Glomerular visceral epithelial cell (primary cell): ENCODE results near the gene PRKAG2.
"Not testable (repeated sequence)": the region's sequence is repeated elsewhere in the genome, so short reads cannot be mapped to it uniquely, and the experiment has no call there.

ENCODE experiments used
- DNase-seq: peaks from one replicate; pipeline ENCODE4 v3.0.0-alpha.2; 2016; ENCODE audit errors: extremely low spot score

PRKAG2 gene

DNA sequence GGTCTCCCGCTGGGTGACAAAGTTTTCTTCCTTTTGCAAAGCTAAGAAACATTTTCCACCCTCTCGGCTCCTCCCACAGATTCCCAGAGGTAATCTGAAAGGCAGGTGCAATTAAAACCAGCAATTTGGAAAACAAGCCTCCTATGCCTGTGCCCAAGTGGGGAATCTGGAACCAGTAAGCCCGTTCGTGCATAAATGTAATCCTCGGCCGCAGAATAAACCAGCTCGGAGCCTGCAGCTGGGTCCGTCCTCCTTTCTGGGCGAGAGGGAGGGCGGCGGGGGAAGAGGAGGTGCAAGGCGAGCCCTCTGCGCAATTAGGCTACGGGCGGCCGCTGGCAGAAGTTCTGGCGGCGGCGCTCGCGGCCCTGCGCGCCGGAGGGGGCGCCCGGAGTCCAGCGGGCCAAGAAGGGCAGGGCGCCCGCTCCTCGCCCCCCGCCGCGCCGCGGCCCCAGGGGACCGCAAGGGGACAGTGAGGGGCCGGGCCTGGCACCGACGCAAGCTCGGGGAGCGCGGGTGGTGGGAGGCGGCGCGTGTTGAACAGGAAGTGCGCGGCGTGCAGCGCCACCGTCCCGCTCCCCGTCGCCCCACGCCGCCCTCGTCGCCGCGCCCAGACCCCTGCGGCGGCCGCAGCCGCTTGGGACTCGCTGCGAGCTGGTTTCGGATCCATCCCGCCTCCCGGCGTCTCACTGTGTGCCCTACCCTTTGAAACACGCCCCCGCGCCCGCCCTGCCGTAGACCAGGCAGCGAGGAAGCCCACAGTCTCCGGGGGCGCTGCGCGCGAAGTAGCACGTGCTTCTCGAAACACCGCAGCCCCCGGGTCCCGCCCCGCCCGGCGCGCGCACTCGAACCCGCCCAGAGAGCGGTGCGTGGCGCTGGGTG is at the start of gene PRKAG2:
Gene PRKAG2 (minus strand): TSS at position 217 of the 879 bp plus-strand sequence. CDS start 495 bp downstream, outside the sequence.
- DNase-seq = no peak

DNA sequence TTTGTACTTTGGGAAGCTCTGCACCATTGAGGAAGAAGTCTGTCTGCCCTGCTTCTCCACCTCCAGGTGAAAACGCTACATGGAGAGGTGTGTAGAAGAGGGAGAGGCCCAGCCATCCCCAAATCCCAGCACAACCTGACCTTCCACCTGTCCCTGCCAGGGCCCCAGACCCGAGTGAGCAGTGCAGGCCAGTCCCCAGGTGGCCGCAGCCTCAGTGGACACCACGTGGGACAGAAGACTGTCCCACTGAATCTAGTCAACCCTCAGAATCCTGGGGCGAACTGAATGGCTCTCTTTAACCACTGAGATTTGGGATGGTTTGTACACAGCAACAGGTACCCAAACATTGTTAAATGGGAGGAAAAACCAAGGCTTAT is 49.4 kb upstream of the PRKAG2 start:
- DNase-seq = no peak

DNA sequence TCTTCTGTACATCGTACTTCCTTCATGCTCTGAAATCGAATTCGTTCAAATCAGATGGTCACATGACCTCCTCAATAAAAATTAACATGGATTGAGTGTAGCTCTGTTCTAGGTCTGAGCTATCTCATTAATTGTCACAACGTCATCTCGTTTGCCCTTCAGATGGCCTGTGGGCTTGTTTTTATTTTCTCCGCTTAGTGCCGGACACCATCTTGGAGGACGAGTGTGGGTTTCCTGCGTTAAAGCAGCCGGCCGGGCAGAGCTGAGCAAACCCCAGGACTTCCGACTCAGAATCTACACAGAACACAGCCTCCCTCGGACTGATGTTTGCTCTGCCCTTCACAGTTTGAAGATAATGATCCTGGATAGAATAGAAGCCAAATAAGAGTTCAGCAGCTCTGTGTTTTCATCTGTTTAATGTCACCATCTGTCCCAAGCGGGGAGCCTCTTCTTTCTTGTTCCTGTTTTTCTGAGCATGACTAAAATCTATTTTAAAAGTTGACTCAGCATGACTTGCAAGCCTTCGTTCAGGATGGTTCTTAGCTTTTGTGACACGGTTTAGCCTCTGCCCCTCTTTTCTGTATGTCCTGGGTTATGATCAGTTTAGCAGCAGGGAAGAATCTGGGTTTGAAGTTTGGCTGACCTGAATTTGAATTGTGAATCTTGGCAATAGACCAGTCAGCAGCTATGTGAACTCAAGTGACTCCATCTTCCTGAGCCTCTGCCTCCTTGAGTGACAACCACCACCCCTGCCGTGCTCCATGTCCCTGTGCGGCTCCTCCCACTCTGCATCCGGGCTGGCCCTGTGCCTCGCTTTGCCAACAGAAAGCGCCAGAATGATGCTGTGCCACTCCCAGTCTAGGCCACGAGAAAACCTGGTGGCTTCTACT is 48.8 kb upstream of the PRKAG2 start:
- DNase-seq = no peak

DNA sequence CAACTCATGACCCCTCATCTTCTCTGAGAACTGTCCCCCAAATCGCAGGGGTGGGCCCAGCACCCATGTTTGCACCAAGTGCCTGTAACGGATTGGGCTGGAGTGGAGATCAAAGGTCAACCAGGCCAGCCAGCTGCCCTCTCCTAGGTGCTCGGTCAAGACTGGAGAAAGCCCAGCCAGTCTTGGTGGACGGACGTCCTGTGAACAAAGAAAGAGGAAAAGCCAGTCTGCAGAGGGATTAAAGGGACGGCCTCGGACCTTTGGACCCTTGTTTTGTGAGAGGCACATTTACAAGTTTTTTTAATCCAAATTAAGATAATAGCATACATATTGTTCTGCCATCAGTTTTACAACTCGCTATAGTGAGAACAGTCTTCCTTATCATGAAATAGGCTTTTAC is 47.6 kb upstream of the PRKAG2 start:
- no peak for DNase-seq

DNA sequence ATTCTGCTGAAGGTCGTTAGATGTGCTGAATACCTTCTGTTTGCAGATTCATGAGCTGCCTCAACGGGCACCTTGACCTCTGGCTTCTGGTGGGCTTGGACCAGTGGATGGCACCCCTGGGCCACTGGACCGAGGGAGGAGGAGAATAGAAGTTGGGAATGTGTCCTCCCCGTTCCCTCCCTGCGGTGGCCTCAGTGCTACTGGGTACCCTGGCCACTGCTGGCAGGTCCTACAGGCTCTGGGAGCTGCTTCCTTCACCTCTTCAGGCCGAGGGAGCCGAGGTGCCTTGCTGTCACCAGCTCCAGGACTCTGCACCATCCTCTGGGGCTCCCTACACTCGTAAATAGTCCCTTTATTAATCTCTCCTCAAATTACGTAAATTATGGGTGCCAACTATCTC is 47.1 kb upstream of the PRKAG2 start:
- no peak for DNase-seq

DNA sequence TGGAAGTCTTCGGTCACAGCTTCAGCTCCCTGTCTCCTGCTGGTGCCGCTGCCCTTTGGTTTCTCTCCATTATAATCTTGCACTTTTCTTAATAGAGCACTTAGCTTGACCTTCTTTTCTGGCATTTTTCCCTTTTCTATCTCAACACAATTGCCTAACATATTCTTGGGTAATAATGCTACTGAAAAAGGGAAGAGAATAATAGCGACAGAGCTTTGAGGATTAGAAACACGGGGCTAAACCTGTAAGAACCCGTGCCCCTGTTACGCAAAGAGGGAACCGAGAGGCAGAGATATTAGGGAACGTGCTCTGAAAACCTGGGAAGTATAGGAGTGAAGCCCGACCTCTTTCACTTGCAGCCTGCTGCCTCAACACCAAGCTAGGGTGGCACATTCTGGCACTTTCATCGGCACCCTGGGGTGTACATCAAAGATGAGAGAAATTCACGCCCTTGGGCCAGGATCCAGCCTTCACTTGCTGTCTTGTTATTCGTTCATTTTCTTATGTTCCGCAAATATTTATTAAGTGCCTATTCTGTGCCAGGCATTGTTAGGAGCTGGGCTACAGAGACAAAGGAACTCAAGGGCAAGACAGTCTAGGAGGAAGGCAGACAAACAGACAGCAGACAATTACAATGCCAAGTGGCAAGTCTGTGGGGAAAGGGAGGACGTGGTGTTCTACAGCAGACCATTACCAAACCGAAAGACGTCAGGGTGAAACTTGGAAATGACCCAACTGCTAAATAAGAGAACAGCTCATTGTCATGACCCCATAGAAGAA is 46.4 kb upstream of the PRKAG2 start:
- DNase-seq = no peak

DNA sequence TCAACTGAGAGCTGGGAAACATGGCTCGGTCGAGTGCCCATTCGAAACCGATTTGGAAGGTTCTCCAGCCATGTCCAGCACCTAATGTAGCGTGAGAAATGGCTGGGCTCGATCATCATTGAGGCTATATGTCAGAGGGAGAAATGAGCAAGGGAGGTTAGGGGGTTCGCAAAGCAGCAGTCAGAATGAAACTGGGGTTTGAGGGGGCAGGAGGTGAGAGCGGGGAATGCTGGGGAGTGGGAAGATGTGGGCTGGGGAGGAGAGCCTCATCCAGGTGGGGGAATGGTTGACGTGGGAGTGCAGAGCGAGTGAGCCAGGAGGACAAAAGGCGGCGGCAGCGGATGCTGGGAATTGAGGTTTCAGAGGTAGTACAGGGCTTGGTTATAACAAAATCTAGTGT is 44.5 kb upstream of the PRKAG2 start:
- no peak for DNase-seq

DNA sequence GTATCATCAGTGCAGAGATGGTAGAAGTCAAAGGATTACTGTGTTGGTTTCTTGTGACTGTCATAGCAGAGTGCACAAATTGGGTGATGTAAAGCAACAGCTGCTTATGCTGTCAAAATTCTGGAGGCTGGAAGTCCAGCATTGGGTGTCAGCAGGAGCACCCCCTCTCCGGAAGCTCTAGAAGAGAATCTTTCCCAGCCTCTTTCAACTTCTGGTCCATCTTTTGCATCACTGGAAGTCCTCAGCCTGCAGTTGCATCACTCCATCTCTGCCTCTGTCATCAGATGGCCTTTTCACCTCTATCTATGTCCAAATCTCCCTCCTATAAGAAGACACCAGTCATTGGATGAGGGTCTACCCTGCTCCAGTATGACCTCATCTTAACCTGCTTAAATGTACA is 43.6 kb upstream of the PRKAG2 start:
- DNase-seq = no peak

DNA sequence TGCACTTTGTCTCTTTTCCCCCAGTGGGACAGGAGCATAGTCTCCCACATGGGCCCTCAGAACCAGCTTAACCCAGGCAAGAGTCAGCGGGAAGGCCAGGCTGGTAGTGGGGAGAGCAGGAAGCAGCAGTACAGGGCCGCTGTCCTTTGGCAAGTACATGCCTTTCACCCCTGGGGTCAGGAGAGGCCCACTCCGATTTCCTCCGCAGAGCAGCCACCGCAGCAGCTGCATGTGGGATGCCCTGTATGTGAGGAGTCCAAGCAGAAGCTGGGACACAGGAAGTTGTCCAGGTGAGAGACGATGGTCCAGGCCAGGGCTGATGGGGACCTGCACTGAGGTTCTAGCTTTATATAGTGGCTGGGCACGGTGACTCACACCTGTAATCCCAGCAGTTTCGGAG is 42.7 kb upstream of the PRKAG2 start:
- no peak for DNase-seq

DNA sequence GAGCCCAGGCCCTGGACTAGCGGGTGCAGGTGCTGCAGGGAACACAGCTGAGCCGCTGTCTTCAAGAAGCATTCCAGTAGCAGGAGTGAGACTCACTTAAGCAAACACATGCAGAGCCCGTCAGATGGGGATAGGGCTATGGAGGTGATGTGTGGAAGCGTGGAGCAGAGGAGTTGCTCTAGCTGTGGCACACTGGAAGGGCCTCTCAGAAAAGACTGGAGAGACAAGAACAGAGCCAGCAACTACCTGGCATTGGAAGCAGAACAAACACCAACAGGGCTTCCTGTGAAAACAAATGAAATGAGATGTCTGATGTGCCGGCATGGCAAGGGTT is 41.6 kb upstream of the PRKAG2 start:
- DNase-seq = no peak

DNA sequence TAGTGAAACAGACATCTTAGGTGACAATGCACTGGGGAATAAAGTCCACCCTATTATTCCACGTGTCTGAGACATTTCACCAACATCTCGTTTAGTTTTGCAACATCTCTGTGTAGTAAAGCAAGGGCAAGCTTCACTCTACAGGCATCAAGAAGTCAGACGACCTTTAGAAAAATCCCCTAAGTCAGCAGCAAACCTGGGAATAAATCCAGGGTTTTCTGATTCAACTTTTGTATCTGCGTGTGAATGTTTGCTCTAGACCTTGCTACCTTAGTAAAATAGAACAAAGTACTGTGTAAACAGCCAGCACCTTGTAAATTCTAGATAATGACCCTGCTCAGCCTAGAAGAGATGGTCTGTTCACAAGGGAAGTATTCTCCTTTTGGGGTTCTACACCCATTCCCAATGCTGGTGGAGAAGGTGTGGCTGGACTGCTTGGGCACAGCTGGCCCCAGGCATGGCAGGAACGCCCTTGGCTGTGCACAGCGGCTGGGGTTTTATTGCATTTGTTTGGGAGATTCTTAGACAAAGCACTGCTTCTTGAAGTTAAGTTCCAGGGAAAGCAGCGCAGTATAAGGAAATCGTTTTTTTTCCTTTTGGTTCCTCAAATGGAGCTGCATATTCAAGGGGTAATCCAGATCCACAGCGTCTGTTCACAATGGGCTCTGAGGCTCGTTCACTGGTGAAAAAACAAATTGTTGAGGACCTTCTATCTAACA is 41.0 kb upstream of the PRKAG2 start:
- no peak for DNase-seq

DNA sequence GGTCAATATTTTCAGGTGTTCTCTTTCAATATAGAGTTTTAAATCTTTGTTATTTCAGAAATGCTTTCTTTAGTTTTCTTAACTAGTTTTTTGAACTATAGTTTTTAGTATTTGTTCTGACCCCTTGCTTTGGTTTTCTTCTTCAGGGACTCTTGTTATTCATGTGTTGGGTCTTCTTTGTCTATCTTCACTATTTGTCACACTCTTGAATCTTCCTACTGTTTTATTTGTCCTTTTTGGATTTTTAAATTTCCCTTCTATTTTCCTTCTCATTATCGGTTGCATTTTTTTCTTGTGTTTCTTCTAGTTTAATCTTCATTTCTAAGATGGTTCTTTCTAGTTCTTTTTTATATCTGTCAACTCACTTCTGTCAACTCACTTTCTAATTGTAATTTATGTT is 37.1 kb upstream of the PRKAG2 start:
- no peak for DNase-seq

DNA sequence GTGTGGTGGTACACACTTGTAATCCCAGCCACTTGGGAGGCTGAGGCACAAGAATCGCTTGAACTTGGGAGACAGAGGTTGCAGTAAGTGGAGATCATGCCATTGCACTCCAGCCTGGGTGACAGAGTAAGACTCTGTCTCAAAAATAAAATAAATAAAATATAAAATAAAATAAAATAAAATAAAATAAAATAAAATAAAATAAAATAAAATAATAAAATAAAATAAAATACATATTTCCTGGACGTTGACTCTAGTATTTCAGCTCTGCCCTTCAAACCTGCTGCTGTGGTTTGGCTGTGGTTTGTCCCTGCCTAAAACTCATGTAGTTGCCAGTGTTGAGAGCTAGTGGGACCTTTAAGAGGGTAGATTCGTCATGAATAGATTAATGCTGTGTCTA is 33.7 kb upstream of the PRKAG2 start:
- DNase-seq = not testable (repeated sequence)

DNA sequence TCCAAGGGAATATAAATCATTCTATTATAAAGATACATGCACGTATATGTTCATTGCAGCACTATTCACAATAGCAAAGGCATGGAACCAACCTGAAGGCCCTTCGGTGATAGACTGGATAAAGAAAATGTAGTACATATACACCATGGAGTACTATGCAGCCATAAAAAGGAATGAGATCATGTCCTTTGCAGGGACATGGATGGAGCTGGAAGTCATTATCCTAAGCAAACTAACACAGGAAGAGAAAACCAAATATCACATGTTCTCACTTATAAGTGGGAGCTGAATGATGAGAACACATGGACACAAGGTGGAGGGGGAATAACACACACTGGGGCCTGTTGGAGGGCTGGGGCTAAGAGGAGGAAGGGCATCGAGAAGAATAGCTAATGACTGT is 30.2 kb upstream of the PRKAG2 start:
- DNase-seq = not testable (repeated sequence)

DNA sequence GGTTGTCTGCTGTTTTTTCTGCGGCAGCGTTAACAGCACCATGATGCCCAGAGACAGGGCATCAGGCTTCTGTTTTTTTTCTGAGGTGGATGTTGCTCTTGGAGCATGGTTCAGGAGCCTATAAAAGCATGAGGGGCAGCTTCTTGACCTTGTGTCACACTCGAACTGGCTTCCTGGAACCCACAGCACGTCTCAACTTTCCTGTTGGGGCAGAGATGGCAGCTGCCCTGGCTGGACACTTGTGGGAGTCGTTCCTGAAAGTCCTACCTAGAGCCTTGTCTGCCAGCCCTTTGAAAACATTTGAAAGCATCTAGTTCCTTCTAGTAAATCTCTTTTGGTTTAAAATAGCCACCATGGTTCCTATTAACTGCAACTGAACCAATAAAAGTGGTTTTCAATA is 28.9 kb upstream of the PRKAG2 start:
- DNase-seq = no peak

DNA sequence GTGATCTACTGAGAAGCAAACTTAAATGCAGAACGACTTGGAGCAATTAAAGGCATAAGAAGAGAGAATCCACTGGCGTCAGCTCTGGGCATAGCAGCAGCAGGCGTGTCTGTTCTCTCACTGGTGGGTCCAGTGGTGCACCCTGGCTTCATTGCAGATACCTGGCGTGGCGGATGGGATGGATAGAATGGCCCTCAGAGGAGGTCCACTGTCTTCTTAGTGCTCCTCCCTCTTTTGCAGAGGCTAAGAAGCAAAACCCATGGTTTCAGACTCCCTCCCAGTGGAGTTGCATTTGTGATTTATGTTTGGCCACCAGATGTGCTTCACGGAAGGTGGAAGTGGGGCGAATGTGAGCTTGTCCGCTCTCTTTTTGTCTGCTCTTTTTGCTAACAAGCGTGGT is 28.4 kb upstream of the PRKAG2 start:
- no peak for DNase-seq

DNA sequence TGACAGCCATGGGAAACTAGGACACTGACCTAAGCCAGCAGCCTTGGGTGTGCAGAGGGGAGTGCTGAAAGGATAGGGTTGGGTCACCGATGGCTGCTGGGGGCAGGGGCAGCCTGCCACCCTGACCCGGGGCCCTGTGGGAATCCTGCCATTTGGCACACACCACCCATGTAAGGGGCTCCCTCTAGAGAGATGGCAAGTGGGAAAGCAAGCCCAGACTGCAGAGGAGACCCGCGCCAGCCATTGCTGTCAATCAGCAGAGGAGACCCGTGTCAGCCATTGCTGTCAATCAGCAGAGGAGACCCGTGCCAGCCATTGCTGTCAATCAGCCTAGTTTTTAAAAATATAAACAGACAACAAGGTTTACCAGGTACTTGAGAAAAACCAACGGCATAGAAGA is 27.4 kb upstream of the PRKAG2 start:
- no peak for DNase-seq

DNA sequence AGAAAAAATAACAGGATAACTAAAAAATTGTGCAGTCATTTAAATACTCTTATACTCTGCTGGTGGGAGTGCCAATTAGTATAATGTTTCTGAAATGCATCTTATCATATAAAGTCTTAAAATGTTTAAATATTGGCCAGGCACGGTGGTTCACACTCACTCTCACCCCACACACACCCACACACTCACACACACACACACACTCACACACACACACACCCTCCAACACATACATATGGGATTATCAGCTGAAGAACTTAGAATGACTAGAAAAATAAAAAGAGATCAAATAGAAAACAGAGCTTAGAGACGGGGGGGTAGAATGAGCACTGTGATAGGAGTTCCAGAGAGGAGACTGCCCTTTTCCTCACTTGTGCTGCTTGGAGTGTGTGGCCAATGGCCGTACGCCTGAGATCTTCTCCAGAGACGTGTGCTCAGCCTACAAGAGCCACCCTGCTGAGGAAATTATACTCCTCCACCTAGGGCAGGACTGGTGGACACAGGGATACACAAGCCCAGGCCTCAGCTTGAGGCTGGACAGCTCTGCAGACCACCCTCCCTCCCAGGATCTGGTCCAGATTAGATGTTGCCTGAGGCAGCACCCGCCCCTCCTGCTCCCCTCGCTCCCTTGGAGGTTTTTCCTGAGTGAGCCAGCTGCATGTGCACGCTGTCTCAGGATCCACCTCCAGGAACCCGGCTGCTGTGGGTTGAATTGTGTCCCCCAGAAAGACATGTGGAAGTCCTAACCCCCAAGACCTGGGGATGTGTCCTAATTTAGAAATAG is 26.5 kb upstream of the PRKAG2 start:
- no peak for DNase-seq

DNA sequence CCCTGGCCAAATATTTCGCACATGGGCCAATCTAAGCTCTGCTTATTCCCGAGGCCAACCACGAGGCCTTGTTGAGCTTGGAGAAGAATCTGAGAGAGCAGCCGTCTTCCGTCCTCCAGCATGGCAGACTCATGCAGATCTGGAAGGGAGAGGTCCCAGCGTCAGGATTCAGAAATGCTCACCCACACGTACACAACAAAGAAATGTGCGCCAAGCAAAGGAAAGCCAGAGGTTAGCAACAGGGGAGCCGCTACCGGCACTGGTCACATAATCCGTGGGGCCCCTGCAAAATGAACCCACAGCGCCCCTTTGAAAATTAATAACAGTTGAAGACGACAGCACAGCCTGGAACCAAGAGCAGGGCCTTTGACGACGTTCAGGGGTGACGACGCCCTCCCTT is 25.4 kb upstream of the PRKAG2 start:
- no peak for DNase-seq

DNA sequence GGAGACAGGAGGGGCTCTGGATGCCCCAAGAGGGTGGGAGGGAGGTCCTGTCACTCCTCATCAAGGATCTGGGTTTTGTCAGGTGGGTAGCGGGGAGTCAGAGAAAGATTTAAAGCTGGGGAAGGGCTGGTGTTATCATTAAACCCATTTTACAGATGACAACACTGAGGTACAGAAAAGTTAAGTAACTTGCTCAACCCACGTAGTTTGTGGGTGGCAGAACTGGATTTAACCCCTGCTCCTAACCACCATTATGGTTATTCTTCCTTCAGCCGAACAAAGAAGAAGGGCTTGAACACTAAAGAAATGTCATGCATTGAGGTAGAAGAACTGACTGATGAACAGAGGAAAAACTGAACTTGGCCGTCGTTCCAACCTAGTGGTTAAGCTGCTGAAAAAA is 24.9 kb upstream of the PRKAG2 start:
- no peak for DNase-seq
